HepG2 (cell line): ENCODE measurements around the gene HYAL1. TPM values are rescaled to one million over a fixed set of nuclear protein-coding genes. Genes with fewer than 3 reads are reported as not detected.
A peak's percentile ranks its signal among the peaks of the same experiment; 100 is the strongest.

Experiments used
- AGO1 ChIP-seq: fragments of 200-400 bp; formaldehyde crosslinking; IDR thresholded peaks from 2 replicates; pipeline ENCODE4 v1.6.1; 2017; ENCODE audit warnings: mild to moderate bottlenecking, low read depth, low read length, moderate library complexity; ENCODE audit not compliant: poor library complexity, severe bottlenecking
- ATF2 ChIP-seq: sonication (generic); formaldehyde crosslinking; IDR thresholded peaks from 2 replicates; pipeline ENCODE4 v1.4.0; 2020; ENCODE audit warnings: missing genetic modification reagents
- ATF5 ChIP-seq: sonication (generic); formaldehyde crosslinking; IDR thresholded peaks from 2 replicates; pipeline ENCODE4 v1.4.0; 2020; ENCODE audit warnings: mild to moderate bottlenecking, low read depth, missing genetic modification reagents
- ATF7 ChIP-seq, 2 experiments: fragments of 450-650 bp in 1 of 2; sonication (generic) in 1 of 2; formaldehyde crosslinking in 1 of 2; IDR thresholded peaks; 2 replicates each; pipeline versions ENCODE4 v1.4.0 to v1.6.1; 2016 to 2020; ENCODE audit warnings: antibody characterized with exemption in 1 of 2, mild to moderate bottlenecking in 1 of 2, missing genetic modification reagents in 1 of 2
- CBFB ChIP-seq: sonication (generic); formaldehyde crosslinking; IDR thresholded peaks from 2 replicates; pipeline ENCODE4 v1.4.0; 2020; ENCODE audit warnings: missing genetic modification reagents
- CREM ChIP-seq, 2 experiments: sonication (generic) in 1 of 2; formaldehyde crosslinking in 1 of 2; IDR thresholded peaks; 2 replicates each; pipeline versions ENCODE4 v1.4.0 to v1.6.1; 2016 to 2020; ENCODE audit warnings: antibody characterized with exemption in 1 of 2, mild to moderate bottlenecking in 1 of 2, missing genetic modification reagents in 1 of 2
- GATAD2A ChIP-seq: IDR thresholded peaks from 2 replicates; pipeline ENCODE4 v1.6.1; 2016
- JDP2 ChIP-seq: sonication (generic); formaldehyde crosslinking; IDR thresholded peaks from 2 replicates; pipeline ENCODE4 v1.8.1; 2022; ENCODE audit warnings: missing genetic modification reagents, borderline replicate concordance
- PPARG ChIP-seq: conservative IDR thresholded peaks from 2 replicates; pipeline ENCODE4 v1.6.1; 2016; ENCODE audit warnings: missing biosample characterization, missing genetic modification reagents
- PRPF4 ChIP-seq: fragments of 200-400 bp; formaldehyde crosslinking; IDR thresholded peaks from 2 replicates; pipeline ENCODE4 v1.6.1; 2016; ENCODE audit warnings: low read length, low read depth; ENCODE audit not compliant: poor library complexity, severe bottlenecking
- RXRB ChIP-seq: IDR thresholded peaks from 2 replicates; pipeline ENCODE4 v1.6.1; 2016; ENCODE audit warnings: borderline replicate concordance, missing genetic modification reagents, missing compliant biosample characterization
- SRSF9 ChIP-seq: fragments of 200-400 bp; formaldehyde crosslinking; IDR thresholded peaks from 2 replicates; pipeline ENCODE4 v1.6.1; 2018; ENCODE audit warnings: borderline replicate concordance, mild to moderate bottlenecking, low read depth, low read length; ENCODE audit not compliant: insufficient read depth, poor library complexity, severe bottlenecking
- TSC22D2 ChIP-seq: sonication (generic); formaldehyde crosslinking; IDR thresholded peaks from 2 replicates; pipeline ENCODE4 v1.5.1; 2020; ENCODE audit warnings: missing genetic modification reagents, mild to moderate bottlenecking, borderline replicate concordance
- ZFY ChIP-seq: sonication (generic); formaldehyde crosslinking; IDR thresholded peaks from 2 replicates; pipeline ENCODE4 v1.4.0; 2020; ENCODE audit warnings: missing genetic modification reagents
- ZNF234 ChIP-seq: sonication (generic); formaldehyde crosslinking; conservative IDR thresholded peaks from 2 replicates; pipeline ENCODE4 v1.5.1; 2020; ENCODE audit warnings: mild to moderate bottlenecking, missing genetic modification reagents
- ZNF350 ChIP-seq: sonication (generic); formaldehyde crosslinking; IDR thresholded peaks from 2 replicates; pipeline ENCODE4 v1.4.0; 2020; ENCODE audit warnings: mild to moderate bottlenecking, low read depth, missing genetic modification reagents, borderline replicate concordance
- ZNF446 ChIP-seq: sonication (generic); formaldehyde crosslinking; IDR thresholded peaks from 2 replicates; pipeline ENCODE4 v1.5.0; 2020; ENCODE audit warnings: mild to moderate bottlenecking, missing genetic modification reagents
- ZNF550 ChIP-seq: sonication (generic); formaldehyde crosslinking; IDR thresholded peaks from 2 replicates; pipeline ENCODE4 v1.4.0; 2020; ENCODE audit warnings: mild to moderate bottlenecking, missing genetic modification reagents, borderline replicate concordance
- ZNF557 ChIP-seq: sonication (generic); formaldehyde crosslinking; IDR thresholded peaks from 2 replicates; pipeline ENCODE4 v1.4.0; 2020; ENCODE audit warnings: missing genetic modification reagents
- ZNF567 ChIP-seq: sonication (generic); formaldehyde crosslinking; IDR thresholded peaks from 2 replicates; pipeline ENCODE4 v1.8.1; 2023; ENCODE audit warnings: mild to moderate bottlenecking, missing genetic modification reagents, borderline replicate concordance
- ZNF674 ChIP-seq: sonication (generic); formaldehyde crosslinking; IDR thresholded peaks from 2 replicates; pipeline ENCODE4 v1.5.0; 2020; ENCODE audit warnings: low read depth, mild to moderate bottlenecking, missing genetic modification reagents
- ZNF781 ChIP-seq: sonication (generic); formaldehyde crosslinking; IDR thresholded peaks from 2 replicates; pipeline ENCODE4 v1.5.1; 2020; ENCODE audit warnings: borderline replicate concordance, mild to moderate bottlenecking, missing genetic modification reagents; ENCODE audit errors: not compliant biosample characterization
- ZNF878 ChIP-seq: sonication (generic); formaldehyde crosslinking; IDR thresholded peaks from 2 replicates; pipeline ENCODE4 v1.8.1; 2023; ENCODE audit warnings: mild to moderate bottlenecking, missing genetic modification reagents, moderate library complexity
- polyA plus RNA-seq, 8 experiments: library from polyadenylated mRNA; depleted of rRNA in 3 of 8; stranded (reverse) in 7 of 8; unstranded in 1 of 8; fragments of >200 nt; fragmentation: Illumina TruSeq in 4 of 8; extraction: Trizol in 4 of 8; gene quantifications; 2 replicates each; pipeline versions ENCODE4 v1.2.1 to v1.2.3, GENCODE V29; 2011 to 2016; ENCODE audit warnings: low read depth in 4 of 8, missing spikeins in 1 of 8, mixed read lengths in 1 of 8; ENCODE audit not compliant: insufficient read depth in 1 of 8
- total RNA-seq, 5 experiments: library from RNA; depleted of rRNA; stranded (reverse); fragments of >200 nt; fragmentation: Illumina TruSeq; extraction: Trizol; gene quantifications; 2 replicates each; pipeline ENCODE4 v1.2.3, GENCODE V29; 2016; ENCODE audit warnings: low read depth in 1 of 5
- TF ChIP-seq, protein P1 (sequence below): IDR thresholded peaks from 2 replicates; pipeline ENCODE4 v1.6.1; 2016; ENCODE audit warnings: control low read depth
- TF ChIP-seq, protein P2 (sequence below): IDR thresholded peaks from 2 replicates; pipeline ENCODE4 v1.6.1; 2016

The HYAL1 gene
- total and polyA plus RNA-seq, 2 of the 13 experiments (the other 11 are each of a cell fraction or from before 2014, with no cell fraction given), result 76.5 to 193 TPM

DNA sequence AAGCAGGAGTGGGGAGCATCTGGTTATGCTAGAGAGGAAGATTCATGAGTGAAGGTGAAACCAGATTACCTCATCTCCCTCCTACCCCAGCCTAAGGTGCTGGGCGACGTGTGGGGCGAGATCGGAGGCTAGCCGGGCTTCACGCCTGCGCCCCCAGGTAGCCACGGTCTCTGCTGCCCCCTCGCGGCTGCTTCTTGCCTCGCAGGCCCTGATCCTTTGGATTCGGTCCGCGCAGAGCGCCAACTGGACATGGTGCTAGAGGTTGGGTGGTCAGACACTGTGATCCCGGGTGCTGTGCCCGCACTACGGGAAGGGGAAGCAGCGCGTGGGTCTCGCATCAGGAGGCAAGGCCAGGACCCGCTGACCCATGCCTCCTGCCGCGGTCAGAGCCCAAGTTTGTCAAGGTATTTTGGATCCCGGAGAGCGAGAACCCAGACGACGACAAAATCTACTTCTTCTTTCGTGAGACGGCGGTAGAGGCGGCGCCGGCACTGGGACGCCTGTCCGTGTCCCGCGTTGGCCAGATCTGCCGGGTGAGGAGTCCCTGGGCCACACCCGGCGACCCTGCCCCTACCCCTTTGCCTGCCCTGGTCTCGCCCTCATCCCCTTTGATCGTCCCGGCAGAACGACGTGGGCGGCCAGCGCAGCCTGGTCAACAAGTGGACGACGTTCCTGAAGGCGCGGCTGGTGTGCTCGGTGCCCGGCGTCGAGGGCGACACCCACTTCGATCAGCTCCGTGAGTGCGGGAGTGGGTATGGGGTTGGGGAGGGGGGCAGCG is 30.3 kb downstream of the HYAL1 start (continued):
- TF ChIP-seq PRPF4 (no peak), ZNF781 (CRISPR knock-in tag) (no peak), ZNF557 (CRISPR knock-in tag) (no peak), SRSF9 (no peak), RXRB (peak; percentile 68; the same call in 1 of the 2 replicates), ZNF234 (CRISPR knock-in tag) (no peak), TSC22D2 (peak; percentile 83; the same call in 1 of the 2 replicates), ZNF446 (no peak), ATF5 (no peak), ZNF350 (CRISPR knock-in tag) (0 out of 2 replicates have a peak, but pooled peaks have one; percentile 66), AGO1 (no peak), ATF7 (IDR thresholded peaks at IDR 0.05) (peak; percentile 42; the same call in 1 of the 2 replicates), ATF7 (CRISPR knock-in tag; IDR thresholded peaks at IDR 0.05) (0 out of 2 replicates have a peak, but pooled peaks have one; percentile 7), ZNF674 (CRISPR knock-in tag) (no peak), ZFY (no peak), ZNF550 (CRISPR knock-in tag) (no peak), PPARG (CRISPR knock-in tag) (0 out of 2 replicates have a peak, but pooled peaks have one; percentile 36), GATAD2A (CRISPR knock-in tag) (peak; percentile 79), JDP2 (CRISPR knock-in tag) (no peak), ZNF567 (CRISPR knock-in tag) (no peak), ATF2 (CRISPR knock-in tag) (peak; percentile 94), CREM (IDR thresholded peaks at IDR 0.05) (no peak), CREM (CRISPR knock-in tag; IDR thresholded peaks at IDR 0.05) (no peak), ZNF878 (CRISPR knock-in tag) (no peak), CBFB (CRISPR knock-in tag) (peak; percentile 44; the same call in 1 of the 2 replicates)
- TF ChIP-seq, protein P1, sequence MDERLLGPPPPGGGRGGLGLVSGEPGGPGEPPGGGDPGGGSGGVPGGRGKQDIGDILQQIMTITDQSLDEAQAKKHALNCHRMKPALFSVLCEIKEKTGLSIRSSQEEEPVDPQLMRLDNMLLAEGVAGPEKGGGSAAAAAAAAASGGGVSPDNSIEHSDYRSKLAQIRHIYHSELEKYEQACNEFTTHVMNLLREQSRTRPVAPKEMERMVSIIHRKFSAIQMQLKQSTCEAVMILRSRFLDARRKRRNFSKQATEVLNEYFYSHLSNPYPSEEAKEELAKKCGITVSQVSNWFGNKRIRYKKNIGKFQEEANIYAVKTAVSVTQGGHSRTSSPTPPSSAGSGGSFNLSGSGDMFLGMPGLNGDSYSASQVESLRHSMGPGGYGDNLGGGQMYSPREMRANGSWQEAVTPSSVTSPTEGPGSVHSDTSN (CRISPR knock-in tag), result no peak
- TF ChIP-seq, protein P2, sequence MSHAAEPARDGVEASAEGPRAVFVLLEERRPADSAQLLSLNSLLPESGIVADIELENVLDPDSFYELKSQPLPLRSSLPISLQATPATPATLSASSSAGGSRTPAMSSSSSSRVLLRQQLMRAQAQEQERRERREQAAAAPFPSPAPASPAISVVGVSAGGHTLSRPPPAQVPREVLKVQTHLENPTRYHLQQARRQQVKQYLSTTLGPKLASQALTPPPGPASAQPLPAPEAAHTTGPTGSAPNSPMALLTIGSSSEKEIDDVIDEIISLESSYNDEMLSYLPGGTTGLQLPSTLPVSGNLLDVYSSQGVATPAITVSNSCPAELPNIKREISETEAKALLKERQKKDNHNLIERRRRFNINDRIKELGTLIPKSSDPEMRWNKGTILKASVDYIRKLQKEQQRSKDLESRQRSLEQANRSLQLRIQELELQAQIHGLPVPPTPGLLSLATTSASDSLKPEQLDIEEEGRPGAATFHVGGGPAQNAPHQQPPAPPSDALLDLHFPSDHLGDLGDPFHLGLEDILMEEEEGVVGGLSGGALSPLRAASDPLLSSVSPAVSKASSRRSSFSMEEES (CRISPR knock-in tag), result no peak
